Neuronal stem cell (in vitro differentiated cells): ENCODE data around the gene TTC36.

Source experiments
- DNase-seq: peaks from one replicate; pipeline ENCODE4 v3.0.0-alpha.2; 2013; ENCODE audit warnings: low spot score
- H2AFZ ChIP-seq: one replicate; pipeline ENCODE4 v1.6.1; 2013; ENCODE audit warnings: mild to moderate bottlenecking, low read length, inconsistent platforms
- H2AK5ac ChIP-seq: 2 replicates; pipeline ENCODE4 v1.6.1; 2013; ENCODE audit warnings: low read depth, mild to moderate bottlenecking, inconsistent platforms, low read length, moderate library complexity, mixed read lengths
- H2BK120ac ChIP-seq: 2 replicates; pipeline ENCODE4 v1.6.1; 2013; ENCODE audit warnings: low read depth, mild to moderate bottlenecking, inconsistent platforms, low read length, moderate library complexity, mixed read lengths
- H2BK12ac ChIP-seq: one replicate; pipeline ENCODE4 v1.6.1; 2013; ENCODE audit warnings: low read length, inconsistent platforms
- H2BK15ac ChIP-seq: 2 replicates; pipeline ENCODE4 v1.6.1; 2013; ENCODE audit warnings: mild to moderate bottlenecking, low read length, inconsistent platforms, mixed read lengths
- H2BK5ac ChIP-seq: one replicate; pipeline ENCODE4 v1.6.1; 2013; ENCODE audit warnings: inconsistent platforms, mild to moderate bottlenecking, low read length, moderate library complexity
- H3K14ac ChIP-seq: one replicate; pipeline ENCODE4 v1.6.1; 2013; ENCODE audit warnings: low read length, inconsistent platforms
- H3K18ac ChIP-seq: 2 replicates; pipeline ENCODE4 v1.6.1; 2013; ENCODE audit warnings: low read length, inconsistent platforms
- H3K23ac ChIP-seq: 2 replicates; pipeline ENCODE4 v1.6.1; 2013; ENCODE audit warnings: low read depth, mild to moderate bottlenecking, mixed read lengths, low read length, inconsistent platforms; ENCODE audit not compliant: poor library complexity
- H3K27ac ChIP-seq: replicated peaks from 3 replicates; pipeline ENCODE4 v1.5.1; 2013; ENCODE audit warnings: low read length, inconsistent platforms
- H3K27me3 ChIP-seq, 3 experiments: 2 replicates each; pipeline ENCODE4 v1.6.1; 2013; ENCODE audit warnings: low read length in 3 of 3, mild to moderate bottlenecking in 2 of 3, inconsistent platforms in 1 of 3, low read depth in 1 of 3, mixed read lengths in 1 of 3, moderate library complexity in 1 of 3; ENCODE audit not compliant: control insufficient read depth in 3 of 3, insufficient read depth in 3 of 3
- H3K36me3 ChIP-seq, 2 donors: replicated peaks in 1 of 2; 2 replicates each; pipeline ENCODE4 v1.6.1; 2013; ENCODE audit warnings: low read length in 2 of 2; ENCODE audit not compliant: control insufficient read depth in 2 of 2, insufficient read depth in 2 of 2
- H3K4ac ChIP-seq: 2 replicates; pipeline ENCODE4 v1.6.1; 2013; ENCODE audit warnings: inconsistent platforms, mild to moderate bottlenecking, low read length, moderate library complexity
- H3K4me1 ChIP-seq, 2 donors: 1 replicate in 1 of 2; 2 replicates in 1 of 2; pipeline ENCODE4 v1.6.1; 2013; ENCODE audit warnings: low read length in 2 of 2, low read depth in 1 of 2; ENCODE audit not compliant: control insufficient read depth in 2 of 2, insufficient read depth in 1 of 2
- H3K4me2 ChIP-seq: one replicate; pipeline ENCODE4 v1.6.1; 2013; ENCODE audit warnings: mild to moderate bottlenecking, low read length, inconsistent platforms; ENCODE audit not compliant: insufficient read depth, poor library complexity, severe bottlenecking
- H3K4me3 ChIP-seq, 2 donors: 2 replicates each; pipeline ENCODE4 v1.5.1; 2013; ENCODE audit warnings: low read length in 2 of 2, mild to moderate bottlenecking in 2 of 2, inconsistent platforms in 1 of 2, moderate library complexity in 1 of 2
- H3K79me1 ChIP-seq: one replicate; pipeline ENCODE4 v1.6.1; 2013; ENCODE audit warnings: low read depth, mild to moderate bottlenecking, inconsistent platforms, low read length, moderate library complexity
- H3K9ac ChIP-seq: one replicate; pipeline ENCODE4 v1.6.1; 2013; ENCODE audit warnings: mild to moderate bottlenecking, low read depth, low read length, inconsistent platforms; ENCODE audit not compliant: poor library complexity
- H3K9me3 ChIP-seq, 2 donors: replicated peaks in 1 of 2; 2 replicates each; pipeline versions ENCODE3 to v1.6.1; 2013; ENCODE audit warnings: low read length in 2 of 2, mild to moderate bottlenecking in 2 of 2, inconsistent platforms in 1 of 2, low read depth in 1 of 2, mixed read lengths in 1 of 2, moderate library complexity in 1 of 2; ENCODE audit not compliant: control insufficient read depth in 2 of 2, insufficient read depth in 1 of 2
- H4K8ac ChIP-seq: one replicate; pipeline ENCODE4 v1.6.1; 2013; ENCODE audit warnings: low read depth, mild to moderate bottlenecking, inconsistent platforms, low read length, moderate library complexity
- H4K91ac ChIP-seq: one replicate; pipeline ENCODE4 v1.6.1; 2013; ENCODE audit warnings: low read length, low read depth, mild to moderate bottlenecking, inconsistent platforms; ENCODE audit not compliant: poor library complexity
- WGBS, 2 donors: extraction: QIAGEN DNeasy Blood & Tissue Kit; methylation state at CpG; one replicate each; pipeline ENCODE4 v1.1.7; 2013; ENCODE audit warnings: missing lambda C conversion rate in 2 of 2, mixed read lengths in 1 of 2; ENCODE audit not compliant: insufficient read length in 2 of 2, insufficient replicate concordance in 1 of 2; ENCODE audit errors: extremely low coverage in 2 of 2; 5-methylcytosine and 5-hydroxymethylcytosine counted together

TTC36 gene

GRCh38 chr11:118488480-118489109 lies 38.7 kb upstream of the TTC36 start:
- H2AFZ ChIP-seq = no peak overlapping the region
- no peak overlapping the region for H2BK15ac ChIP-seq
- H3K14ac ChIP-seq = no peak overlapping the region
- H3K36me3 ChIP-seq = peaks cover 32 to 96% of the 10 kb centered on the region in 2 donors
- no peak overlapping the region for H2BK12ac ChIP-seq
- no peaks in the 10 kb centered on the region for H3K4me1 ChIP-seq
- H3K4me3 ChIP-seq = no peak overlapping the region
- H2BK5ac ChIP-seq = no peak overlapping the region
- H3K18ac ChIP-seq = no peak overlapping the region
- WGBS, 2 donors = no CpG with 5 or more reads among the region's 7 CpGs
- no peak overlapping the region for H3K4ac ChIP-seq
- no peak overlapping the region for H3K4me2 ChIP-seq
- no peak overlapping the region for H3K27ac ChIP-seq
- H4K8ac ChIP-seq = no peak overlapping the region
- no peaks in the 10 kb centered on the region for H3K9me3 ChIP-seq
- H3K79me1 ChIP-seq = no peaks in the 10 kb centered on the region
- no peak overlapping the region for H3K9ac ChIP-seq
- H4K91ac ChIP-seq = no peak overlapping the region
- H2AK5ac ChIP-seq = no peak overlapping the region
- H3K27me3 ChIP-seq = no peaks in the 10 kb centered on the region
- H2BK120ac ChIP-seq = no peak overlapping the region
- DNase-seq = peak; percentile 62
- H3K23ac ChIP-seq = no peak overlapping the region

GRCh38 chr11:118491041-118491440 lies 36.2 kb upstream of the TTC36 start:
- H3K27ac ChIP-seq = no peak overlapping the region
- H3K9ac ChIP-seq = no peak overlapping the region
- no peak overlapping the region for H3K18ac ChIP-seq
- H3K9me3 ChIP-seq = no peaks in the 10 kb centered on the region
- no peak overlapping the region for H3K23ac ChIP-seq
- WGBS, 2 donors = no CpG with 5 or more reads among the region's 4 CpGs
- H3K4me3 ChIP-seq = no peak overlapping the region
- no peaks in the 10 kb centered on the region for H3K4me1 ChIP-seq
- H3K79me1 ChIP-seq = no peaks in the 10 kb centered on the region
- peaks cover 28 to 97% of the 10 kb centered on the region in 2 donors for H3K36me3 ChIP-seq
- no peak overlapping the region for H3K14ac ChIP-seq
- no peak overlapping the region for H2AK5ac ChIP-seq
- H3K27me3 ChIP-seq = no peaks in the 10 kb centered on the region
- no peak overlapping the region for H3K4me2 ChIP-seq
- H2BK120ac ChIP-seq = no peak overlapping the region
- H4K91ac ChIP-seq = no peak overlapping the region
- H4K8ac ChIP-seq = no peak overlapping the region
- no peak for DNase-seq
- no peak overlapping the region for H2BK5ac ChIP-seq
- H3K4ac ChIP-seq = no peak overlapping the region
- H2BK12ac ChIP-seq = no peak overlapping the region
- no peak overlapping the region for H2AFZ ChIP-seq
- H2BK15ac ChIP-seq = no peak overlapping the region

- Histone ChIP-seq H4K91ac (no peak overlapping the region), H3K23ac (no peak overlapping the region), H4K8ac (no peak overlapping the region), H3K27ac (no peak overlapping the region), H3K9ac (no peak overlapping the region), H3K36me3 (peaks cover 51 to 100% of the 10 kb centered on the region in 2 donors), H3K9me3 (no peaks in the 10 kb centered on the region), H3K14ac (no peak overlapping the region), H3K4me3 (no peak overlapping the region), H3K4me1 (no peaks in the 10 kb centered on the region), H2AK5ac (no peak overlapping the region), H3K18ac (no peak overlapping the region), H2AFZ (no peak overlapping the region), H2BK12ac (no peak overlapping the region), H3K4ac (no peak overlapping the region), H2BK5ac (no peak overlapping the region), H3K27me3 (no peaks in the 10 kb centered on the region), H3K79me1 (peaks cover 1% of the 10 kb centered on the region), H2BK120ac (no peak overlapping the region), H3K4me2 (no peak overlapping the region), H2BK15ac (no peak overlapping the region)
- no CpG with 5 or more reads among the region's 4 CpGs for WGBS, 2 donors
- no peak for DNase-seq
Observed at GRCh38 chr11:118497831-118498230, 29.4 kb upstream of the TTC36 start.

- Histone ChIP-seq H3K9ac (no peak overlapping the region), H2BK120ac (no peak overlapping the region), H4K8ac (no peak overlapping the region), H3K4ac (no peak overlapping the region), H3K4me2 (no peak overlapping the region), H3K9me3 (no peaks in the 10 kb centered on the region), H3K36me3 (peaks cover 70 to 100% of the 10 kb centered on the region in 2 donors), H3K18ac (no peak overlapping the region), H2BK5ac (no peak overlapping the region), H2BK15ac (no peak overlapping the region), H3K4me1 (no peaks in the 10 kb centered on the region), H3K14ac (no peak overlapping the region), H3K23ac (no peak overlapping the region), H3K27ac (no peak overlapping the region), H2BK12ac (no peak overlapping the region), H3K4me3 (no peak overlapping the region), H4K91ac (no peak overlapping the region), H3K79me1 (peaks cover under 1% of the 10 kb centered on the region), H2AK5ac (no peak overlapping the region), H2AFZ (no peak overlapping the region), H3K27me3 (no peaks in the 10 kb centered on the region)
- no peak for DNase-seq
- WGBS, 2 donors = no CpG with 5 or more reads among the region's 3 CpGs
Observed at GRCh38 chr11:118503216-118503615, 24.1 kb upstream of the TTC36 start.
